Activated T-cell treated with anti-CD3 and anti-CD28 coated beads, Interleukin-2, amount 50 U/mL, for 48 hours (primary cell): ENCODE results near the gene NMB.
"Not testable (repeated sequence)": the region's sequence is repeated elsewhere in the genome, so short reads cannot be mapped to it uniquely, and the experiment has no call there.

Source experiments
- DNase-seq, 2 experiments: peaks; one replicate each; pipeline ENCODE4 v3.0.0-alpha.2; 2020

Gene NMB

DNA sequence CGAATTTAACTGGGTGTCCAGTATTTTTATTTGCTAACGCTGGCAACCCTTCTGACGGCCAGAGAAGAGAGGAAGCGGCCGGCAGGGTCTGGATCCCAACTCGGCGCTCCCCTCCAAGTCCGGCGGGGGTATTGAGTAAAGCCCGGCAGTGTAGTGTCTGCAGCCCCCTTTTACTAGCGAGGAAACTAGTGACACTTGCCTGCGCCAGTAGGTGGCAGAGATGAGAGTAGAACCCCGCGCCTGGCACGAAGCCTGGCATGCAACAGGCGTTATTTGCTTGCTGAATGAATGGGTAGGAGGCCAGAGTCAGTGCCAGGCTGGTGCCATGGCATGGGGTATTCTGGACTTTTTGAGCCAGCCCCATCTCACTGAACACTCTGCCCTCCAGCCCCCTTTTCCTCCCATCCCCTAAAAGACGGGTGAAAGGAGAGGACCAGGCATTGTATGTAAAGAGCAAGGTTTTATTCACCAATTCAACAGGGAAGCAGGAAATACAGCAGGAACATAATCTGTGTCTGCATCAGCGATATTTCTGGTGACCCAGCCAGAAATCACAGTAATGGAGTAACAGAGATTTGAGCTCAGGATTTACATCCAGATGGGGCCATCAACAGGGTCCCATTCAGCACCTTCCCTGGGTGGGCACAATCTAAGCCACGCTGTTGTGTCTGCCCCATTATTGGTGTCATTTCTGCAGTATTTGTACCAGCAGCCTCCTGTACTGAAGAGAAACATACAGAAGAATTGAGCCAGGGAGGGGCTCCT is 3.1 kb downstream of the NMB start:
- peak; percentile 86 to 87 for DNase-seq

DNA sequence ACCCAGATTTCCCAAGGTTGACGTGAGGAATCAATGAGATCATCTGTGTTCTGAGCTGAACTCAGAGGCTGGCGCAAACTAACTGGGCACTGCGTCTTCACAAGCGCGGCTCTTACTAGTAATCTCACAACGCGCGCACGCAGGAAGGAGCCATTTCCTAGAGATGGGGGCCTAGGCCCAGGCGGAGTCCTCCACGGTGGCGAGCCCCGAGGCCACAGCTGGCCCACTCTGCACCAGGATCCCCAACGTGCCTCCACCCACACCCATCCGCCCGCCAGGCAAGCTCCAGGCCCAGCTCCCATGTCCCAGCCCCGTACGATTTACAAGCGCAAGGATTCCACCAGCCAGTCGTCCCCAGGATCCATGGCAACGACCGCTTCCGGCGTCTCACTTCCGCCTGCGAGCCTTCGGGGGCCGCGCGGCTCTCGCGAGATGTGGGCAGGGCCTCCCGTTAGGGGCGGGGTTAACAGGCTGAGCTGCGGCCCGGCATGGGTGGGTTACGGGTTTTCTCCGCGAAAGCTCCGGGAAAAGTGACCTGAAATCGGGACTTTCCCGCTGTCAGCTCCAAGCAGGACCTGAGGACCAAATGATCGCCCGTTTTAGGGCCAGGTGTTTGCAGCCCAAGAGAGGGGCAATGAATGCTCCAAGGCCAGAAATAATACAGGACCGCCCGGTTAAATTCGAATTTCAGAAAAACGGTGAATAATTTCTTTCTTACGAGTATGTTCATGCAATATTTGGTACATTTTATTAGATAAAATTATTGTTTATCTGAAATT is 3.9 kb downstream of the NMB start, which contains the start of gene WDR73:
Gene WDR73, minus strand, starts transcription at position 374 of the 779 bp plus-strand sequence. Its CDS starts 9 bp downstream, at position 365.
- peak; percentile 98 to 99 for DNase-seq

DNA sequence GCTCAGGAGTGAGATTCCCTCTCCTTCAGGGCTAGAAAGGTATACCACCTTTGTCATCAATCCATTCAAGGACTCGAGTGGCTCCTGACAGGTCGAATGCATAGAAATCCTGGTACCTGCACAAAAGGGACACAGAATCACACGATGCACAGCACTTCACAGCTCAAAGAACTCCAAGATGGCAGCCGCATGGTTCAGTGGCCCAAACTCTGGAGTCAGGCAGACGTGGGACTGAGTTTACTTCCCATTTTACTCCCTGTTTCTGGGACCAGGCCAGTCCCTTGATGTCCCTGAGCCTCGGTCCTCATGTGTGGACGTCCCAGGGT is 4.5 kb downstream of the NMB start:
- no peak for DNase-seq

DNA sequence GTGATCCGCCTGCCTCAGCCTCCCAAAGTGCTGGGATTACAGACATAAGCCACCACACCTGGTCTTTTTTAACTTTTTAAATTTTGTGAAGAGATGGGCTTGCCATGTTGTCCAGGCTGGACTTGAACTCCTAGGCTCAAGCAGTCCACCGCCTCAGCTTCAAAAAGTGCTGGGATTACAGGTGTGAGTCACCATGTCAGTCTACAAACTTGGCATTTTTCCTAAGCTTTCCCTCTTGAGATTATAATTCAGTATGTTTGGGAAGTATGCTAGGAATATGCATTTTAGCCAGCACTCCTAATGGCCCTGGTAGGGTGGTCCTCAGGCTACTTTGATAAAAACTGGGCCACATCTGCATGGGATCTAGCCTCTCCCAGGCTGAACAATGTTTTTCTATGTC is 8.3 kb downstream of the NMB start:
- DNase-seq, result no peak

- no peak for DNase-seq
These were observed 9.5 kb downstream of the NMB start for GRCh38 chr15:84648539-84648938.

DNA sequence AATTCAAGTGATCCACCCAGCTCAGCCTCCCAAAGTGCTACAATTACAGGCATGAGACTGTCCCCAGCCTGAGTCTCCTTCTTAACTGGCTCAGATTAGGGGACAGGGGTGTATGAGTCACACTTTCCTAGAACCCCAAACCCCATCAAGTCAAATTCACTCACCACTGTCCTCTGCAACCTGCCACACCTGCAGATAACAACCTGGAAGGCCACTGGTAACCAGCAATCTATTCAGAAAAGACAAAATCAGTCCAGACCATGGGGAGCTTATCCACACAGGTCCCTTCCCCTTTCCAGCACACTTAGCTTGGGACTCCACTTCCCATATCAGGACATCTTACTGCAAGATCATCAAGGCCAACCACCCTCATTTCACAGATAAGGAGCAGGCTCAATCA is 10.3 kb downstream of the NMB start:
- DNase-seq, result no peak

DNA sequence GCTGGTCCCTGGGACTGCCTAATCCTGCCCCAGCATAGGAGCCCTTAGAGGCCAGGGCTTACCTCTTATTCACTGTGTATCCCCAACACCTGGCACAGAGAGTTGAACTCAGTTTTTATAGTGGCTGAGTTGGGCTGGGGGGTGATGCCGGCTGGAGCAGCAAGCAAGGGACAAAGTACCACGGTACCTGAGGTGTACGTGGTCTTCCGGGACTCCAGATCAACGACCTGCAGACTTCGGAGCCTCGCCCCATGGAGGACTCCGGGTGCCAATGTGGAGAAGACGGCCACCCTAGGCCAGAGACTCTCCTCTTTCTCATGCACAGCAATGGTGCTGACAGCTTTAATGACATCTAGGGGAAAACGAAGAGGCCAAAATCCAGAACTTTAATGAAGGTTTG is 12.0 kb downstream of the NMB start:
- DNase-seq, result no peak

DNA sequence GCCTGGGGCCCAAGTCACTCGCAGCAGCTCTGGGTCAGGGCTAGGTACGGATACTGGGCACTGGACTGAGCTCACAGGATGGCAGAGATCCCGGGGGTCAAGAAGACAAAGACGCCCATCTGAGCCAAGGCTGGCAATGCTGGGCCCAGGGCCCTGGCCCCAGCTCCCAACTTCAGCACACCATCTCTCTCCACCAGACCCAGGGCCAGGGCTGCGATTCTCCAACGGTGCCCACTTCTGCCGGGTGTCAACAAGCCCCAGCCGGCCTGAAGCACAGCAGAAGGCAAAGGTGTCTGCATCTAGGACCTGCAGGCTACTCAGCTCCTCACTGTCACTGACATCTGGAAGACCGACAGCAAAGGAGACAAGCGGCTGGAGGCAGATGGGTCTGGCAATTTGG is 12.5 kb downstream of the NMB start:
- no peak for DNase-seq

DNA sequence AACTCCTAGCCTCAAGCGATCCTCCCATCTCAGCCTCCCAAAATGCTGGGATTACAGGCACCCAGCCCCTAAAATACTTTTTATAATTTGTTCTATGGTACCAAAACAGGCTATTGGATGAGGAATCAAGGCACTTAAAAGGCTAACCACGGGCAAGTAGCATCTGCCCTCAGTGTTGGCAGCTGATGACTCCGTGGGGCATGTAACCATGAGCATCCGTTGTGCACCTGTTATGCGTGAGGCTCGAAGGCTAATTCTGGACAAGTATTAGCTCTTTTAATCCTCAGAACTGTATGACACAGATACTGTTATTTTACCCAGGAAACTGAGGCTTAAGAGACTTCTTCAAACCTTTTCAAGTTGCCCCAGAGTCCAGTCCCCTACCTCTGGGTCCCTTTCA is 14.2 kb downstream of the NMB start:
- DNase-seq, result no peak

DNA sequence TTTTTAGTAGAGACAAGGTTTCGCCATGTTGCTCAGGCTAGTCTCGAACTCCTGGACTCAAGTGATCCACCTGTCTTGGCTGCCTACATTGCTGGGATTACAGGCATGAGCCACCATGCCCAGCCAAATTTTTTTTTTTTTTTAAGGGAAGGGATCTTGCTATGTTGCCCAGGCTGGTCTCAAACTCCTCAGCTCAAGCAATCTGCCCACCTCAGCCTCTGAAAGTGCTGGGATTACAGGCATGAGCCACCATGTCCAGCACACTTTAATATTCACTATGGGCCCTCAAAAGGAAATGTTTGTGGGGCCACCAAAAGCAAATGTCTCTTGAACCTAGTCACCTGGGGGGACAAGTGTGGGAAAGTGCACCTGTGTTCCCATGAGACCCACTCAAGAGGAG is 15.4 kb downstream of the NMB start:
- DNase-seq, result not testable (repeated sequence)

DNA sequence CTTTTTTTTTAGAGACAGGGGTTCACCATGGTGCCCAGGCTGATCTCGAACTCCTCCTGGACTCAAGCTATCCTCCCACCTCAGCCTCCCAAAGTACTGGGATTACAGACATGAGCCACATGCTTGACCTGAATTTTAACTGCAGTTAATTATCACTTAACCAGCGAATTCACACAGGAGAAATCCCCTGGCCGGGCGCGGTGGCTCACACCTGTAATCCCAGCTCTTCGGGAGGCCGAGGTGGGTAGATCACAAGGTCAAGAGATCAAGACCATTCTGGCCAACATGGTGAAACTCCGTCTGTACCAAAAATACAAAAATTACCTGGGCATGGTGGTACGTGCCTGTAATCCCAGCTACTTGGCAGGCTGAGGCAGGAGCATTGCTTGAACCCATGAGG is 16.1 kb downstream of the NMB start:
- not testable (repeated sequence) for DNase-seq

DNA sequence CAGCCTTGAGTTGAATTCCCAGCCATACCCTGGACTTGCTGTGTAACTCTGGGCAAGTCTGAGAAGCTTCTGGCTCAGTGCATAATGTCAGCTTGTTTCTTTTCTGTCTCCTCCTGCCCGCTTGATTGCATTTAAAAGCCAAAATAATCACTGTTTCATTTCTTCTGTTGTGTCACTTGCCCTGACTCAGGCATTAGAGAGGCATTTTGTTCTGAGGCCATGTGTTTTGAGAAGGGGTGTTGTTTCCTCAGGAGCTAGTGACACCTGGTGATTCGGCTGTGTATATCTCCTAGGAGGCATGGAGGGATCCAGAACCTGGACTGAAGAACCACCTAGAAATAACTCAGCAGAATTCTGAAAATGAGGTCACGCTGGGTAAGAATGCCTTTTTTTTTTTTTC is 19.9 kb downstream of the NMB start:
- no peak for DNase-seq

GRCh38 chr15:84634228-84634837 is 23.7 kb downstream of the NMB start:
- no peak for DNase-seq

DNA sequence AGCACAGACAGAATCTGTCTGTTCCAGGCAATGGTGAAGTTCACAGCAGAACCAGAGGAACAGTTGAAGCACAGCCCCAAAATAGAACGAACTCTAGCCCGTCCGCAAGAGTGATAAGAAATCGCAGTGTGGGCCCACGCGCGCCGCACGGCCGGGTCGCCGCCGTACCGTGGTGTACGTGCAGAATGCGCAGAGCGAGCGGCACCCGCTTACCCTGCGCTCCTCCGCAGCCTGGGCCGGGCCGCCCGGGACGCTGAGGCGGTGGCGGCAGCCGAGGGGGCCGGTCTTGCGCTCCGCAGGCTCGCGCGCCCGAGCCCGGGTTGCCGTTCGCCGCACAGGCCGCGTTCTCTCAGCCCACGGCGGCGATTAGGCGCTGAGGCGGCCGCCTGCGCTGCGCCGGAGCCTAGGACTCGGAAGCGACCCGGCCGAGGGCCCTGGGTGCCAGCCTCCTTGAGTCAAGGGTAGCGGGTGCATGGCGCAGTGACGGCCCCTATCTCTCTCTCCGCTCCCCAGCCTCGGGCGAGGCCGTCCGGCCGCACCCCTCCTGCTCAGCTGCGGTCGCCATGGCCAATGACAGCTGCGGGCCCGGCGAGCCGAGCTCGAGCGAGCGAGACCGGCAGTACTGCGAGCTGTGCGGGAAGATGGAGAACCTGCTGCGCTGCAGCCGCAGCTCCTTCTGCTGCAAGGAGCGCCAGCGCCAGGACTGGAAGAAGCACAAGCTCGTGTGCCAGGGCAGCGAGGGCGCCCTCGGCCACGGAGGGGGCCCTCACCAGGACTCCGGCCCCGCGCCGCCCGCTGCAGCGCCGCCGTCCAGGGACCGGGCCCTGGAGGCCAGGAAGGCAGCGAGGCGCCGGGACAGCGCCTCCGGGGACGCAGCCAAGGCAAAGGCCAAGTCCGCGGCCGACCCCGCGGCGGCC is 24.4 kb downstream of the NMB start:
- DNase-seq, result peak; percentile 82 to 83

GRCh38 chr15:84631706-84632272 is 26.2 kb downstream of the NMB start:
- DNase-seq, result peak; percentile 32 to 48

DNA sequence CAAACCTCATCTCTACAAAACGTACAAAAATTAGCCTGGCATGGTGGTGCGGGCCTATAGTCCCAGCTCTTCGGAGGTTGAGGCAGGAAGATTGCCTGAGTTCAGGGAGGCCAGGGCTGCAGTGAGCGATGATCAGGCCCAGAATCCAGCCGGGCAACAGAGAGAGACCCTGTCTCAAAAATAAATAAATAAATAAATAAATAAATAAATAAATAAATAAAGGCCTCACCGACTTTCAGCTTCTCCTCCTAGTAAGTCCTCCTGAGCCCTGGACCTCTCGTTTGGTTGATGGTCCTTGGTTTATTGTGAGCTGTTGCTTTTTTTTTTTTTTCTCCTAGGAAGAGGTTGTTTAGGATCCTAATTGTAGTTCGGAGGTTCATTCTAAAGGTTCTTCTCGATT is 29.0 kb downstream of the NMB start:
- DNase-seq, result no peak

GRCh38 chr15:84625123-84625522 is 32.9 kb downstream of the NMB start:
- DNase-seq, result no peak

DNA sequence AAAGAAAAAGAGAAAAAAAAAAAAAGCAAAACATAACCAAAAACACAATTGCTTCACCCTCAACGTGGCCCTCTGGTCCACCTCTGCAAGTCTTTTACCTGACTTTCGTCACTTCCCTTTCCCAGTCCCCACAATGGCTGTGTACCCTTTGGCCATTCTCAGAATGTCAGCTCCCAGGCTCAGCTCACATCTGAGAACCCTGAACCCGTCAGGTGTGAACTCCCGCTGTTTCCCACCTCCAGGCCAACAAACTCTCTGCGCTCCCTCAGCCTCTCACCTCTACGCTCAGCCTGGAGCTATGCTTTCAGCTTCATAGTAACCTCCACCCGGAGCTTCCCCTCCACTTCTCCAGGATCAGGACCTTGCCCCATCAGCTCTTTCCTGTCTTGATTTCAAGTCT is 33.6 kb downstream of the NMB start:
- no peak for DNase-seq

DNA sequence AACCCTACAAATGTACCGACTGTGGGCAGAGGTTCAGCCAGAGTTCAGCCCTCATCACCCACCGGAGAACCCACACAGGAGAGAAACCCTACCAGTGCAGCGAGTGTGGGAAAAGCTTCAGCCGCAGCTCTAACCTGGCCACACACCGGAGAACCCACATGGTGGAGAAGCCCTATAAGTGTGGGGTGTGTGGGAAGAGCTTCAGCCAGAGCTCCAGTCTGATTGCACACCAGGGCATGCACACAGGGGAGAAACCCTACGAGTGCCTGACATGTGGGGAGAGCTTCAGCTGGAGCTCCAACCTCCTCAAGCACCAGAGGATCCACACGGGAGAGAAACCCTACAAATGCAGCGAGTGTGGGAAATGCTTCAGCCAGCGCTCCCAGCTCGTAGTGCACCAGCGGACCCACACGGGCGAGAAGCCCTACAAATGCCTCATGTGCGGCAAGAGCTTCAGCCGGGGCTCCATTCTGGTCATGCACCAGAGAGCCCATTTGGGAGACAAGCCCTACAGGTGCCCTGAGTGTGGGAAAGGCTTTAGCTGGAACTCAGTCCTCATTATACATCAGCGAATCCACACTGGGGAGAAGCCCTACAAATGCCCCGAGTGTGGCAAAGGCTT is 36.5 kb downstream of the NMB start:
- DNase-seq, result no peak

DNA sequence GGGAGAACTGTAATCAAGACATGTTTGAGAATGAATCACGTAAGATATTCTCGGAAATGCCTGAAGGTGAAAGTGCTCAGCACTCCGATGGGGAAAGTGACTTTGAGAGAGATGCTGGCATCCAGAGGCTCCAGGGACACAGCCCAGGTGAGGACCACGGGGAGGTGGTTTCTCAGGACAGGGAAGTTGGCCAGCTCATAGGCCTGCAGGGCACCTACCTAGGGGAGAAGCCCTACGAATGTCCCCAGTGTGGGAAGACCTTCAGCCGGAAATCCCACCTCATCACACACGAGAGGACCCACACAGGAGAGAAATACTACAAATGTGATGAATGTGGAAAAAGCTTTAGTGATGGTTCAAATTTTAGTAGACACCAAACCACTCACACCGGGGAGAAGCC is 37.4 kb downstream of the NMB start:
- no peak for DNase-seq

GRCh38 chr15:84616235-84616634 is 41.8 kb downstream of the NMB start:
- DNase-seq, result no peak

GRCh38 chr15:84611631-84612030 is 46.4 kb downstream of the NMB start:
- no peak for DNase-seq
